Activated T-cell treated with anti-CD3 and anti-CD28 coated beads for 24 hours (primary cell): Measurements from ENCODE around the gene OVOL2.
A peak's percentile ranks its signal among the peaks of the same experiment; 100 is the strongest.

Experiments used
- DNase-seq: peaks from one replicate; pipeline ENCODE4 v3.0.0-alpha.2; 2020; ENCODE audit warnings: low read depth

OVOL2 gene

DNA sequence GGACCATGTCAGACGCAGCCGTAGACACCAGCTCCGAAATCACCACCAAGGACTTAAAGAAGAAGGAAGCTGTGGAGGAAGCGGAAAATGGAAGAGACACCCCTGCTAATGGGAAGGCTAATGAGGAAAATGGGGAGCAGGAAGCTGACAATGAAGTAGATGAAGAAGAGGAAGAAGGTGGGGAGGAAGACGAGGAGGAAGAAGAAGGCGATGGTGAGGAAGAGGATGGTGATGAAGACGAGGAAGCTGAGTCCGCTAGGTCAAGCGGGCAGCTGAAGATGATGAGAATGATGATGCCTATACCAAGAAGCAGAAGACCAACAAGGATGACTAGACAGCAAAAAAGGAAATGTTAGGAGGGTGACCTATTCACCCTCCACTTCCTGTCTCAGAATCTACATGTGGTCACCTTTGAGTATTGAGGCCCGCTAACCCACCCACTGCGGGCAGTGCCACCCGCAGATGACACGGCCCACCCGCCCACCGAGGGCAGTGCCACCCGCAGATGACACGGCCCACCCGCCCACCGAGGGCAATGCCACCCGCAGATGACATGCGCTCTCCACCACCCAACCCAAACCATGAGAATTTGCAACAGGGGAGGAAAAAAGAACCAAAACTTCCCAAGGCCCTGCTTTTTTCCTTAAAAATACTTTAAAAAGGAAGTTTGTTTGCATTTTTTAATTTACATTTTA lies 45.6 kb downstream of the OVOL2 start:
- no peak for DNase-seq

DNA sequence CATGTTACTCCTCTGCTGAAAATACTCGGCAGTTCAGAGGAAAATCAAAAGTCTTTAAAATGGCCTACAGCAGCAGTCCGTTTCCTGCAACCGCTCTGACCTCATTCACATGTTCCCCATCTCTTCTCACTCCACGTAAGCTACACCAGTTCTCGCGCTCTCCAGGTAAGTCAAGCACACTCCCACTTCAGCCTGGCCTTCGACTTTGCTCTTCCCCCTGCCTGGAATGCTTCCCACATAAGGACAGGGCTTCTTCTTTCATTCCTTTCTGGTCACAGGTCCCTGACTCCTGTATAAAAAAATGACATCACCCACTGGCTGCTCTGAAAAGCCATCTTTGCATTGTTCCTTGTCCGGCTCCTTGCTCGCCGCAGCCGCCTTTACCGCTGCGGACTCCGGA lies 46.2 kb downstream of the OVOL2 start:
- no peak for DNase-seq

DNA sequence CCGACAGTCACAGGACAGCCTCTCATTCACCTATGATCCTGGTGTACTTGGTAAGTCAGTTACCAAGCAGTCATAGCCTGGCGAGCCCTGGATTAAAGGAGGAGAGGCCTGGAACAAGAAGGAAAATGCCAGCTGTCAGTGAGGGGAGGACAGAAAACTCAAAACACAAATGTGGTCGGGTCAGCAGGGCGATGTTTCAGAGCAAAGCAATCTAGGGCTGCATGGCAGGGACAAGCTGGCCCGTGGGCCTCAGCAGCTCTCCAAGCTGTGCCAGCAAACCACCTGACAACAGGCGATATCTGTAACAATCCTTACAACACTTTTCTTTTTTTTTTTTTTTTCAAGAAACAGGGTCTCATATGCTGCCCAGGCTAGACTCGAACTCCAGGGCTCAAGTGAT lies 48.6 kb downstream of the OVOL2 start:
- no peak for DNase-seq

DNA sequence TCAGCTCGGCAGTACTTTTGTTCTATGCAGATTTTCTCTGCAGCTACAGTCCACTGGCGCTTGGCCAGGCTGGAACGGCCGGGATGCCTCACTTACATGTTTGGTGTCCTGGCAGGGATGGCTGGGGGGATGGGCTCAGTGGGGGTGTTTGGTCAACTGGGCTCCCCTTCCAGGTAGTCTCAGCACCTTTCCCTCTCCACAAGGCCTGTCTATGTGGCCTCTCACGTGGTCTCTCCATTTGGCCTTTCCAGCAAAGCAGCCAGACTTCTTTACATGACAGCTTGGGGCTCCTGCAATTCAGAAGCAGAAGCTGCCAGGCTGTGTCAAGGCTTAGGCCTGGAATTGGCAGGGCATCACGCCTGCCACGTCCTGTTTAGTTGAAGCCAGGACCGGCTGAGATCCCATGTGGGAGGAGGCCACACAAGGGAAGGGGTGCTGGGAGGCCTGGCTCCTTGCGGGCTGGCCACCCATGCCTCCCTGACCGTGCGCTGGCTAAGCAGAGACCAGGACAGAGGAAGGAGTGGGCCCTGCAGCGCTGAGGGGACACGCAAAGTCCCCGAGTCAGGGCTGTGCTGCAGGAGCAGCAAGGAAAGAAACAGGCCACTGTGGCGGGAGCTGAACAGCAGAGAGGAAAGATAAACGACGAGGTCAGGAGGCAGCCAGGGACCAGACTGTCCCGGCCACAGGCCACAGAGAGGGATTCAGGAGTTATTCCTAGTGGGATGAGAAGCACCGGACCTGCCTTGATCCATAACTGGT lies 50.0 kb downstream of the OVOL2 start:
- DNase-seq: no peak

DNA sequence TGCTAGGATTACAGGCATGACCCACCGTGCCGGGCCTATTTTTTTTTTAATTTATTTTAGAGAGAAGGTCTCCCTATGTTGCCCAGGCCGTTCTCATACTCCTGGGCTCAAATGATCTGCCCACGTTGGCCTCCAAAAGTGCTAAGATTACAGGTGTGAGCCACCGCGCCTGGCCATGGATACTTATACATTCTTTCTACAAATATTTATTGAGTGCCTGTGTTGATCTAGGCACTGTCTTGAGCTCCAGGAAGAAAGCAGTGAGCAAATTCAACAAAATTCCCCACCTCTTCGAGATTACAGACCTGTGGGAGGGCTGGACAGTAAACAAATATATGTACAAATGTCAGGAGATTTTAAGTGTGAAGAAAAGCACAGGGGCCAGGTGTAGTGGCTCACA lies 51.0 kb downstream of the OVOL2 start:
- no peak for DNase-seq

DNA sequence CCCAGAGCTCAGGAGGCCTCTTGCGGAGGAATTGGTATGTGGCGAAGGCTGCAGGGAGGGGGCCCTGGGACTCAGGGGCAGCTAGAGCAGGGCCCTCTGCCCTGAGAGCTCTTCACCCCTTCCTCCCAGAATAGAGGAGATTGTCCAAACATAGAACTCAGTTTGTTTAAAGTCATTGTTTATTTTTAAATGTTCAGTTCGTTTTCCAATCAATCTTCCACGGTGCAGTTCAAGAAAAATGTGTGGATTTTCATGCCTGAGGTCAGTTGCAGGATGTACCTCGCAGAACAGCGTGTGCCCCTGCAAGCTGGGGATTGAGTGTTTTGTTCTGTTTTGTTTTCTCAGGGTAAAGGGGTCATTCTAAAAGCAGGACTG lies 51.7 kb downstream of the OVOL2 start:
- DNase-seq: no peak

DNA sequence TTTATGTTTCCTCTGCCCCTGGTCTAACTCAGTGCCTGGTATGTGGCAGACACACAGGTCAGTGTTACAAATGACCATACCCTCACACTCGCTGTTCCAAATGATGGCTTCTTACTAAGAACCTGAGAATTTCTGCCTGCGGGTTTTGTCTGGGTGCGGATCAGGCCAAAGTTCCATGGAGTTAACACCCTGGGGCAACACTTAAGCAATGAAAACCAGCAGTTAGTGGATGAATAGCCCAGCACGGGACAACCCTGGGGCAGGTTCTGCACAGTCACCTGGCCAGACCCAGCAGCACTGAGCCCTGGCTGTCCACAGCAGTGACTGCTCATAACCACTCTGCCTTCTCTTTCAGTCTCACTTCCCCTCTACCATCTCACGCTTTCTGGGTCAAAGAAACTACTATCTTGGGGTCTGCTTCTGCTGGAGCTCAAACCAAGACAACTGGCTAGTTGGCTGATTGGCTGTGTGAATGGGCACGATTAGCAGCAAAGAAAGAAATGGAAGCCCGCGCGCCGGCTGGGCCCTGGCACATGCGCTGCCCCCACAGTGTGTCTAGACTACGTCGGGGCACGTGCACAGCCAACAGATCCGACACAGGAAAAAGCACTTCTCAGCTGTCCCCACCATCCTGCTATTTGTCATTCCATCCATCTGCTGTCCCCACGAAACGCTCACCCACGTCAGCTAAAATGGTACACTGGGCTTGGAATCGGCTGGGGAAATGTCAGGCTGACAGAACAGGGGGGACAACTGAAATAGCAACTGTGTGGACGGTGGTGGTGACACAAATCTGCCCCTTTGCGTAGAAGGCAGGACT lies 52.3 kb downstream of the OVOL2 start:
- no peak for DNase-seq

DNA sequence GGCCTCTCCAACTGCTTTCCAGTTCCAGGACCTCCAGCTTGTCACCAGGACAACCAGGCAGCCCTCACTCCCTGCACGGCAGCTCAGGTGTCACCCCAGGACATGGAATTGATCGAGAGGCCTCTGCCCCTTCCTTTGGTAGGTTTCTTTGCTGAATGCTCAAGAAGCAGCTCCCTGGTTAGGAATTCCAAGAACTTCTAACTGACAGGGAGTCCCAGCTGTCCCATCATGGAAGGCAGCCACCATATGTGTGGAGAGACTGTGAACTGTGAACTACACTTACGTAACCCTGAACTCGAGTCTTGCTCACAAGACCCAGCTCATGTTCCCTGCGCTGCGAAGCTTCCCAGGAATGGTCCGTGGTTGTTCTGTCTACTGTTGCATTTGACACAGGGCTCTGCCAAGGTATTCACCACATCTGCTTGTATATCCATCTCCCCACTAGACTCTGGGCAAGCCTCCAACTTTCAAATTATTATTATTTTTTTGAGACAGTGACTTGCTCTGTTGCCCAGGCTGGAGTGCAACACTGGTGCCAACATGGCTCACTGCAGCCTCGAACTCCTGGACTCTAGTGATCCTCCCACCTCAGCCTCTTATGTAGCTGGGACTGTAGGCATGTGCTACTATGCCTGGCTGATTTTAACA lies 53.2 kb downstream of the OVOL2 start:
- DNase-seq: no peak

DNA sequence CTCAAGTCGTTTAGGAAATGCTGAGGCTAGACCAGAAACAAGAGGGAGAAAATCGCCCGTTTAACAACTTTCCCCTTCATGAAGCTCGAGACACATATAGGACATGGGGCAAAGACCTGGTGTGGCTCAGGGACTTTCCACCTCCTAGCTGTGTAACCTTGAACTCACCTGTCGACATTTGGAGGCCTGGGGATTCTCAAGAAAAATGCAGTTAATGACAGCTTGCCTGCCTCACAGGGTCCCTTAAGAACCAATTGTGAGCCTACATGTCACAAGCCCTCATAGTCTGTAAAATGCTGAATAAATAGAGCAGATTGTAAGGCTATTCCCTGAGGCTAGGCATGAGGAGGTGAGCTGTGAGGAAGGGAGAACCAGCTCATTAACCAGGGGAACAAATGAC lies 53.8 kb downstream of the OVOL2 start:
- no peak for DNase-seq

DNA sequence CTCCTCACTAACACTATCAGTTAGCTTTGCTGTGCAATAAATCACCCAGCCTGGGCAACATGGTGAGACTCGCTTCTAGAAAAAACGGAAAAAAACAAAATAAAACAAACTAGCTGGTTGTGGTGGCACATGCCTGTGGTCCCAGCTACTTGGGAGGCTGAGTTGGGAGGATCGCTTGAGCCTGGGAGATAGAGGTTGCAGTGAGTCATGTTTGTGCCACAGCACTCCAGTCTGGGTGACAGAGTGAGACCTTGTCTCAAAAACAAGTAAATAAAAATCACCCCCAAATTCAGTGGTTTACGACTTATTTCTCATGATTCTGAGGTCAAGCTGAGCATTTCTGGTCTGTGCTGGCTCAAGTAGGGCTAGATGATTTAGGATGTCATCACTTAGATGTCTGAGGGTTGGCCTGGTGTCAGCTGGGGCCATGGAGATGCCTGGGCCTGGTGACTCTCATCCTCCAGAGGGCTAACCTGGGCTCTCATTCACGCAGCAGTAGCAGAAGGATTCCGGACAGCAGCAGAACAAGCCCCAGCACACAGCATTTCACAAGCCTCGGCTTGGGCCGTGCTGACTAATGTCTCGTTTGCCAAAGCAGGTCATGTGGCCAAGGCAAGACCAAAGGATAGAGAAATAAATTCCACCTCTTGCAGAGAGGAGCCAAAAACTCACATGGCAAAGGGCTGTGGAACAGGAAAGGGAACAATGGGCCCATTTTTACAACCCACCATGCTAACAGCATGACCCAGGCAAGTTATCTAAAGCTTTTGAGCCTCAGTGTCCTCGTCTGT lies 56.4 kb downstream of the OVOL2 start:
- DNase-seq: no peak

DNA sequence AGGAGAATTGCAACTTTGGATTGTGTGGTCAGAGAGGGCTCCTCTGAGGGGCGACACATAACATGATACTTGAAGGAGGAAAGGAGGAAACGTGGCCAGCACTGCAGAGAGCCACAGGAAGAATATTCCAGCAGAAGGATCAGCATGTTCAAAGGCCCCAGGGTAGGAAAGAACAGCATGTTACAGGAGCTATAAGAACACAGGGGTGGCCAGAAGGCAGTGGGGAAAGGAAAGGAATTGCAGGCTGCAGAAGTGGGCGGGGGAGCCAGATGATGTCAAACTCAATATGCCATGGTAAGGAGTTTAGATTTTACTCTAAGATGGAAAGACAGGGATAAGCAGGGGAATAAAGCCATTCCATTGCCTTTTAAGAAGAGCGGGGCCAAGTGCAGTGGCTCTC lies 58.1 kb downstream of the OVOL2 start:
- no peak for DNase-seq

DNA sequence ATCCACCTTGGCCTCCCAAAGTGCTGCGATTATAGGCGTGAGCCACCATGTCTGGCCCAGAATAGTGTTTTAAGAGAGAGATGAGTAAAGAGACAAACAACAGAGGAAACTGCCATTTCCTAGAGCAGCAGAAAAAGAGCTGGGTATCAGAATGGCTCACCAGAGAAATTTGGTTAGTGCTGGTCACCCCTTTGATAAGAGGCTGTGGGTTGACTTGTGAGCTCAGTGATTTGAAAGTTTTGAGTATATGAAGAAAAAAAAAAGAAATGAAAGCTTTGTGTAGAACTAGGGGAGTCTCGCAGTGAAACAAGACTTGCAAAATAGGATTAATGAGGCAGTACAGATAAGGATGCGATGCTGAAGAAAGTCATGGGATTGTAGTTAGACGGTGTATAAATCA lies 59.3 kb downstream of the OVOL2 start:
- DNase-seq: no peak

DNA sequence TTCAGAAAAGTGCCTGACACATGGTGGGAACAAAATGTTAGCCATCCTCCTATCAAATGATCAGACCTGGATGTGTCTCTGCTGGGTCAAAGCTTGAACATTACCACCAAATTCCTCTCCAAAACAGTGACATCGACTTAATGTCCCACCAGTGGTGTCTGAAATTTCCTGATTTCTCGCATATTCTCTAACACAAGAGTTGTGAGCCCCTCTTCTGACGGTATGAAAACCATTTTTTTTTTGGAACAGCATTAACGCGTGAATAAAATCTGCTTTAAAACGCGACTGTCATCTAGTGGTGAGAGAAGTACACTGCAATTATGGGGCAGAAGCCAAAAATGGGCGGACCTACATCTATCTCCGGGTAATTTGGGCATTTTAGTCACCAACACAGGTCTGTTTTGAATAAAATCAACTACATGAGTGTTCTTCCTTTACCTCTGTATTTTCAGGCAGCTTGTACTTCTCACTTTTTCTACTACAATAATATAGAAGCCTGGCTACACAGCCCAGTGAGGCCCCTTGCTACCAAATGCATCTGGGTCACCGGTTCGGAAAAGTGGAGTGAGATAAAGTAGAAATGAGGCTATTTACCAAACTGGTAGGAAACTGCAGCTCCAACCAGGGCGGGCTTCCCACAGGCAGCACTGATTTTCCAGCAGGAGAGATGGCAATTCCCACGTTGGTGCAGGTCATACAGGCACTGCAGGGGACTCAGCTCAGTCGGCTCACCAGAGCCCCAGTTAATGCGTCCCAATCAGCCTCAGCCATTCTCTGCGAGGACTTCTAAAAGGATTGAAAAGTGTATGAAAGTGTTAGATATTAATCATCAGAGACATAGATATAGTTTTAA lies 61.5 kb downstream of the OVOL2 start:
- DNase-seq: peak; percentile 44

DNA sequence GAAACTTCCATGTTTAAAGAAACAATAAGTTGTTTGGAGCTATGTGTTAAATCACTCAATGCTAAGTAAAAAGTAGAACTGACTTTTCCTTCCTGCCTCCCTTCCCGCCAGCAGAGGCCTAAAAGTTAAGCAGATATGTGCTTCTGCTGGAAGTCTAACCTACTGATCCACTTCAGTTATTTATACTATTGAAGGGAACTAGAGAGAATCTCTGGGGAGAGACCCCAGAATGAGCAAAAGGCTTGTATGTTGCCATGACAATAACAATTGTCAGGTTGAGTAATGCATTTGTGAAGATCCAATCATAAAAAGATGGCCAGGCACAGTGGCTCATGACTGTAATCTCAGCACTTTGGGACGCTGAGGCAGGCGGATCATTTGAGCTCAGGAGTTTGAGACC lies 64.2 kb downstream of the OVOL2 start:
- no peak for DNase-seq

DNA sequence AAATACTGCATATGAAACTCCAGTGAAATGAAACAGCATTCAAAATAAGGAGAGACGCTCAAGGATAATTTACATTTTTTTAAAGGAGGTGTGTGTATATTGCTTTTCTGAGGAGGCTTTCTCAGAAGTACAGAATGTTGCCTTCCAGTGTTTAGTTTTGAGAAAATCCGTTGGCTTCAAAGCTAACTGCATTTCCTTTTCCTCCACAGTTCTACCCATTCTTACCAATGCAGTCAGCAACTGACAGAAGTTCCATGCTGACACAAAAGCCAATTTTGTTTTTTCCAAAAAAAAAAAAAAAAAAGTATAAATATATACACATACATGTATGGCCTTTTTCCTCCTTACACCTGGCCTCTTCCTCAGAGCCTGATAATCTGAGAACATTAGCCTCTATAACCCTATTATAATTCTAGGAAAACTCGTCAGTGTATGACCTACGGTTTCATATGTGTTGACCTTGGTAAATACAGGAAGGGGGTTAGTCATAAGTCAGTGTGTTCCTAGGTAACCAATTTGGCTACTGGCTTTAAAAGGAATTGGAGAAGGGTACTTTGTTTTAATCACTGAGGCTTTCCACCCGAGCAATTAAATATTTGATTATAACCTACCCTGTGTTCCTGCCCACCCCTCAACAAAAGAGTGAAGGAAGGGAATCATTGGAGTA lies 64.7 kb downstream of the OVOL2 start:
- DNase-seq: no peak

DNA sequence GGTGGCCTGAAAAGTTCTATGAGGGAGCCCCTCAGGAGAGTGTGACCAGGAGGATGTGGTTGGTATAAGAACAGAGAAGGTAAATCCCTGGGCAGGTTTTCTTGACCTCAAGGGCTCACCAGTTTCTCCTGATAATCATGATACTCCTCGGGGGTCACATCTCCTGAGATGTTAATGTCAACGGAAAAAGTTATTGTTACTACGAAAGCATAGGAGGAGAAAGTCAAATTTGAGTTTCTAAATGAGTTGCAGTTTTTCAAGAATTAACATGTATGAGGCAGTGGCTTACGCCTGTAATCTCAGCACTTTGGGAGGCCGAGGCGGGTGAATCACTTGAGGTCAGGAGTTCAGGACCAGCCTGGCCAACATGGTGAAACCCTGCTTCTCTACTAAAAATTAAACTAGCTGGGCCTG lies 65.5 kb downstream of the OVOL2 start:
- DNase-seq: peak; percentile 23

DNA sequence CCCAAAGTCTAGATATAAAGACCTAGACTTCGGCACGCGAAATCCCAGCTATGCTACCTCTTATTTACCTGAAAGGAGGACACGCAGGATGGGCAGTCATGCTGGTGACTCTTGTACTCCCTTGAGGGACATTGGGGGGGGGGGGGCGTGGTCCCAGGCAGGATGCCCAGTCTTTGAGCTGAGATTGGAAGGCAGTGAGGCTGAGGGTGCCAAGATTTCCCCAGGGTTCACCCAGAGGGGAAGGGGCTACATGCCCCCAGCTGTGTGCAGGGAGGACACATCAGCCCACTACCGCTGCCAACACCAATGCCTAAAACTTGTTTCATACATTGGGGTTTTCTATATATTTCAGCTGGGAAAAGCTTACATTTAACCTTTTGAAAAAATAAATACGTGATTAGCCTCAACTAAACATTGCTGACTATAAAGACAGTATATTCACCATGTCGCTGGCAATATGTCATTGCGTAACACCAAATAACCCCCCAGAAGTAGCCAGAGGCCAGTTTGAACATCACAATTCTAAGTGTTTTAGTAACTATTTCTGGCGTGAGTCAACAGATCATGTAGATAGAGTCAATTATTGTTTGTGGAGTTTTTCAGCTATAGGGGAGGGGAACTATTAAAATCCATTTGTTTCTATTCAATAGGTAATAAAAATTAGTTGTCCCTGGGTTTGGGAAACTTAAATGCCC lies 67.3 kb downstream of the OVOL2 start:
- no peak for DNase-seq

DNA sequence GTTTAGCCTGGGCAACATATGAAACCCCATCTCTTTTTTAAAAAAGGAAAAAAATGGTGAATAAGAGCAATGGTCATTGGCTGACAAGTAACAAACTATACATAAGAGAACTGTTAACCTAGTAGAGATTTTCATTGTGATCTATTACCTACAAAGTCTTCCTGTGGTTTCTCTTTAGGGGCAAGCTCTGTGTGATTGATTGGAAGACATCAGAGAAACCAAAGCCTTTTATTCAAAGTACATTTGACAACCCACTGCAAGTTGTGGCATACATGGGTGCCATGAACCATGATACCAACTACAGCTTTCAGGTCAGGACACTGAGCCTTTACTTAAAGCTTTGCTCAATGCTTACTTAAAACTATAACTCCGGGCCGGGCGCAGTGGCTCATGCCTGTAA lies 69.7 kb downstream of the OVOL2 start:
- DNase-seq: no peak

DNA sequence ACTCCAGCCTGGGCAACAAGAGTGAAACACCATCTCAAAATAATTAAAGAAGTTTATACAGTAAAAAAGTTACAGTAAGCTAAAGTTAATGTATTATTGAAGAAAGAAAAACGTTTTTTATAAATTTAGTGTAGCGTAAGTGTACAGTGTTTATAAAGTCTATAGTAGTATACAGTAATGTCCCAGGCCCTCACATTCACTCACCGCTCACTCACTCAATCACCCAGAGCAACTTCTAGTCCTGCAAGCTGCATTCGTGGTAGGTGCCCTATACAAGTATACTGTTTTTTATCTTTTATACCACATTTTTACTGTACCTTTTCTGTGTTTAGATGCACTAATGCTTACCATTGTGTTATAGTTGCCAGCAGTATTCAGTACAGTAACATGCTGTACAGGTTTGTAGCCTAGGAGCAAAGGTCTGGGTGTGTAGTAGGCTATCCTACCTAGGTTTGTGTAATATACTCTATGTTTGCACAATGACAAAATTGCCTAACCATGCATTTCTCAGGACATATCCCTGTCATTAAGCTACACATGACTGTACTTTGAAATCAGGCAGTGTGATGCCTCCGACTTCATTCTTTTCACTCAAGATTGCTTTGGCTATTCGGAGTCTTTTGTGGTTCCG lies 72.2 kb downstream of the OVOL2 start:
- DNase-seq: no peak
